Measurements from ENCODE around the gene NOP9. TPM values are rescaled to one million over a fixed set of nuclear protein-coding genes. Genes with fewer than 3 reads are reported as not detected.

Gene NOP9
- total RNA-seq, 4 donors from 2014 or later: 13.9 to 22.2 (median 17.8) TPM

- TF ChIP-seq CTCF (IDR thresholded peaks at IDR 0.05): no peak
- DNase-seq (ENCODE audit: low spot score): no peak
- peak; percentile 3 for ATAC-seq (ENCODE audit: low FRiP score)
These were observed 40.2 kb upstream of the NOP9 start for GRCh38 chr14:24259282-24260025.

GRCh38 chr14:24260026-24260779 lies 39.4 kb upstream of the NOP9 start:
- no peak for ATAC-seq (ENCODE audit: low FRiP score)
- no peak for DNase-seq (ENCODE audit: low spot score)
- TF ChIP-seq CTCF (IDR thresholded peaks at IDR 0.05): no peak

- ATAC-seq (ENCODE audit: low FRiP score) (no peak), DNase-seq (ENCODE audit: low spot score) (no peak)
- no peak for TF ChIP-seq CTCF (IDR thresholded peaks at IDR 0.05)
These were observed 38.9 kb upstream of the NOP9 start for GRCh38 chr14:24260780-24261157.

- ATAC-seq (ENCODE audit: low FRiP score): peak; percentile 17
- TF ChIP-seq CTCF (IDR thresholded peaks at IDR 0.05): no peak
- no peak for DNase-seq (ENCODE audit: low spot score)
These were observed 38.2 kb upstream of the NOP9 start for GRCh38 chr14:24261256-24261968.

- ATAC-seq (ENCODE audit: low FRiP score) (no peak), DNase-seq (ENCODE audit: low spot score) (no peak)
- TF ChIP-seq CTCF (IDR thresholded peaks at IDR 0.05): no peak
These were observed 37.7 kb upstream of the NOP9 start for GRCh38 chr14:24261969-24262327.

- TF ChIP-seq CTCF (IDR thresholded peaks at IDR 0.05): no peak
- no peak for DNase-seq (ENCODE audit: low spot score)
- ATAC-seq (ENCODE audit: low FRiP score): no peak
These were observed 36.6 kb upstream of the NOP9 start, which contains the start of gene TGM1 for GRCh38 chr14:24262821-24263733. TSS of gene TGM1 (minus strand) at chr14:24263177. CDS start at chr14:24262352, 825 bp downstream.

Measured in omental fat pad (tissue), 4 donors.